HepG2 (cell line): ENCODE data around the gene DALRD3. TPM values are rescaled to one million over a fixed set of nuclear protein-coding genes. Genes with fewer than 3 reads are reported as not detected.

ENCODE experiments used
- ASH2L ChIP-seq: fragments of 300-600, 200-600 bp; sonication (generic); IDR thresholded peaks from 2 replicates; pipeline ENCODE4 v1.7.0; 2017; ENCODE audit warnings: low read depth, mild to moderate bottlenecking, moderate library complexity, mixed read lengths, low read length; ENCODE audit not compliant: insufficient read length
- DNMT1 ChIP-seq: sonication (generic); formaldehyde crosslinking; IDR thresholded peaks from 2 replicates; pipeline ENCODE4 v1.5.1; 2020; ENCODE audit warnings: mild to moderate bottlenecking, missing genetic modification reagents
- EEA1 ChIP-seq: sonication (generic); formaldehyde crosslinking; IDR thresholded peaks from 2 replicates; pipeline ENCODE4 v1.5.1; 2020; ENCODE audit warnings: mild to moderate bottlenecking, missing genetic modification reagents, borderline replicate concordance
- HOXA5 ChIP-seq: sonication (generic); formaldehyde crosslinking; IDR thresholded peaks from 2 replicates; pipeline ENCODE4 v1.4.0; 2020; ENCODE audit warnings: missing genetic modification reagents
- KDM6A ChIP-seq: IDR thresholded peaks from 2 replicates; pipeline ENCODE4 v1.6.1; 2016; ENCODE audit warnings: low read depth
- MATR3 ChIP-seq: sonication (generic); formaldehyde crosslinking; IDR thresholded peaks from 2 replicates; pipeline ENCODE4 v1.4.0; 2020; ENCODE audit warnings: missing genetic modification reagents
- NCOR1 ChIP-seq: fragments of 200-600 bp; sonication (generic); IDR thresholded peaks from 2 replicates; pipeline ENCODE4 v1.7.0; 2017; ENCODE audit warnings: antibody characterized with exemption, low read length, borderline replicate concordance
- NPAS2 ChIP-seq: sonication (generic); formaldehyde crosslinking; IDR thresholded peaks from 2 replicates; pipeline ENCODE4 v1.8.0; 2022; ENCODE audit warnings: mild to moderate bottlenecking, missing genetic modification reagents, borderline replicate concordance
- NRL ChIP-seq: sonication (generic); formaldehyde crosslinking; IDR thresholded peaks from 2 replicates; pipeline ENCODE4 v1.5.0; 2020; ENCODE audit warnings: missing genetic modification reagents, mild to moderate bottlenecking, moderate library complexity, borderline replicate concordance
- PCBP1 ChIP-seq: fragments of 200-400 bp; formaldehyde crosslinking; IDR thresholded peaks from 2 replicates; pipeline ENCODE4 v1.6.1; 2017; ENCODE audit warnings: mild to moderate bottlenecking, low read depth, low read length, borderline replicate concordance
- PCBP2 ChIP-seq: fragments of 200-400 bp; formaldehyde crosslinking; optimal IDR thresholded peaks from 2 replicates; pipeline ENCODE3; 2018; ENCODE audit warnings: low read length, low read depth; ENCODE audit not compliant: poor library complexity, severe bottlenecking
- SATB2 ChIP-seq: sonication (generic); formaldehyde crosslinking; IDR thresholded peaks from 2 replicates; pipeline ENCODE4 v1.5.0; 2020; ENCODE audit warnings: missing genetic modification reagents
- THYN1 ChIP-seq: sonication (generic); formaldehyde crosslinking; IDR thresholded peaks from 2 replicates; pipeline ENCODE4 v1.8.1; 2023; ENCODE audit warnings: low read depth, mild to moderate bottlenecking, moderate library complexity, missing genetic modification reagents, borderline replicate concordance
- ZBTB25 ChIP-seq: IDR thresholded peaks from 2 replicates; pipeline ENCODE4 v1.6.1; 2018; ENCODE audit warnings: missing genetic modification reagents
- ZBTB39 ChIP-seq: sonication (generic); formaldehyde crosslinking; IDR thresholded peaks from 2 replicates; pipeline ENCODE4 v1.5.0; 2020; ENCODE audit warnings: missing genetic modification reagents
- ZFP62 ChIP-seq: sonication (generic); formaldehyde crosslinking; IDR thresholded peaks from 2 replicates; pipeline ENCODE4 v1.4.0; 2020; ENCODE audit warnings: missing genetic modification reagents
- ZNF12 ChIP-seq: sonication (generic); formaldehyde crosslinking; IDR thresholded peaks from 2 replicates; pipeline ENCODE4 v1.5.0; 2020; ENCODE audit warnings: missing genetic modification reagents
- ZNF20 ChIP-seq: sonication (generic); formaldehyde crosslinking; IDR thresholded peaks from 2 replicates; pipeline ENCODE4 v1.4.0; 2020; ENCODE audit warnings: mild to moderate bottlenecking, moderate library complexity, missing genetic modification reagents
- ZNF3 ChIP-seq: IDR thresholded peaks from 2 replicates; pipeline ENCODE4 v1.7.0; 2017; ENCODE audit warnings: inconsistent platforms
- ZSCAN21 ChIP-seq: sonication (generic); formaldehyde crosslinking; IDR thresholded peaks from 2 replicates; pipeline ENCODE4 v1.8.0; 2022; ENCODE audit warnings: mild to moderate bottlenecking, missing genetic modification reagents, moderate library complexity, borderline replicate concordance
- ZSCAN30 ChIP-seq: sonication (generic); formaldehyde crosslinking; IDR thresholded peaks from 2 replicates; pipeline ENCODE4 v1.5.0; 2020; ENCODE audit warnings: mild to moderate bottlenecking, missing genetic modification reagents
- polyA plus RNA-seq, 8 experiments: library from polyadenylated mRNA; depleted of rRNA in 3 of 8; stranded (reverse) in 7 of 8; unstranded in 1 of 8; fragments of >200 nt; fragmentation: Illumina TruSeq in 4 of 8; extraction: Trizol in 4 of 8; gene quantifications; 2 replicates each; pipeline versions ENCODE4 v1.2.1 to v1.2.3, GENCODE V29; 2011 to 2016; ENCODE audit warnings: low read depth in 4 of 8, missing spikeins in 1 of 8, mixed read lengths in 1 of 8; ENCODE audit not compliant: insufficient read depth in 1 of 8
- total RNA-seq, 5 experiments: library from RNA; depleted of rRNA; stranded (reverse); fragments of >200 nt; fragmentation: Illumina TruSeq; extraction: Trizol; gene quantifications; 2 replicates each; pipeline ENCODE4 v1.2.3, GENCODE V29; 2016; ENCODE audit warnings: low read depth in 1 of 5
- TF ChIP-seq, protein P1 (sequence below): sonication (generic); formaldehyde crosslinking; IDR thresholded peaks from 2 replicates; pipeline ENCODE4 v1.5.0; 2020; ENCODE audit warnings: mild to moderate bottlenecking, missing genetic modification reagents

Gene DALRD3
- total and polyA plus RNA-seq, 2 of the 13 experiments (the other 11 are each of a cell fraction or from before 2014, with no cell fraction given) = 19.9 to 36.5 TPM

GRCh38 chr3:49007068-49007770, 11.2 kb downstream of the DALRD3 start, which contains the start of gene WDR6 (continued):
- TF ChIP-seq ZBTB39 (no peak; the same call in 1 of the 2 replicates), THYN1 (CRISPR knock-in tag) (peak; percentile 71; the same call in 1 of the 2 replicates), NRL (no peak), ZFP62 (CRISPR knock-in tag) (no peak), ZNF12 (CRISPR knock-in tag) (no peak), ZBTB25 (no peak), HOXA5 (no peak), SATB2 (no peak), ZNF3 (CRISPR knock-in tag) (no peak), NCOR1 (no peak), ZSCAN21 (CRISPR knock-in tag) (0 out of 2 replicates have a peak, but pooled peaks have one; percentile 35), PCBP1 (0 out of 2 replicates have a peak, but pooled peaks have one; percentile 54), PCBP2 (no peak), MATR3 (no peak), EEA1 (CRISPR knock-in tag) (no peak), ZNF20 (CRISPR knock-in tag) (peak; percentile 42; the same call in 1 of the 2 replicates), KDM6A (no peak), ASH2L (peak; percentile 77), NPAS2 (no peak), ZSCAN30 (CRISPR knock-in tag) (no peak), DNMT1 (CRISPR knock-in tag) (no peak)
- TF ChIP-seq, protein P1, sequence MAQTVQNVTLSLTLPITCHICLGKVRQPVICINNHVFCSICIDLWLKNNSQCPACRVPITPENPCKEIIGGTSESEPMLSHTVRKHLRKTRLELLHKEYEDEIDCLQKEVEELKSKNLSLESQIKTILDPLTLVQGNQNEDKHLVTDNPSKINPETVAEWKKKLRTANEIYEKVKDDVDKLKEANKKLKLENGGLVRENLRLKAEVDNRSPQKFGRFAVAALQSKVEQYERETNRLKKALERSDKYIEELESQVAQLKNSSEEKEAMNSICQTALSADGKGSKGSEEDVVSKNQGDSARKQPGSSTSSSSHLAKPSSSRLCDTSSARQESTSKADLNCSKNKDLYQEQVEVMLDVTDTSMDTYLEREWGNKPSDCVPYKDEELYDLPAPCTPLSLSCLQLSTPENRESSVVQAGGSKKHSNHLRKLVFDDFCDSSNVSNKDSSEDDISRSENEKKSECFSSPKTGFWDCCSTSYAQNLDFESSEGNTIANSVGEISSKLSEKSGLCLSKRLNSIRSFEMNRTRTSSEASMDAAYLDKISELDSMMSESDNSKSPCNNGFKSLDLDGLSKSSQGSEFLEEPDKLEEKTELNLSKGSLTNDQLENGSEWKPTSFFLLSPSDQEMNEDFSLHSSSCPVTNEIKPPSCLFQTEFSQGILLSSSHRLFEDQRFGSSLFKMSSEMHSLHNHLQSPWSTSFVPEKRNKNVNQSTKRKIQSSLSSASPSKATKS (CRISPR knock-in tag) = no peak
